GM18505 (cell line): ENCODE measurements around the gene AFTPH.

Experiments
- ATAC-seq: cut with Tn5 transposase; IDR thresholded peaks from one replicate; pipeline ENCODE4 v1.9.1; 2021; ENCODE audit not compliant: unreplicated experiment
- POLR2A ChIP-seq: IDR thresholded peaks from 4 replicates; pipeline ENCODE4 v1.6.1; 2011; ENCODE audit warnings: borderline replicate concordance; ENCODE audit not compliant: insufficient read depth, insufficient read length; ENCODE audit errors: extremely low read depth

Gene AFTPH

GRCh38 chr2:64595397-64596176 lies 71.5 kb downstream of the AFTPH start:
- no peak for ATAC-seq
- no peak for TF ChIP-seq POLR2A

GRCh38 chr2:64598226-64598625 lies 74.1 kb downstream of the AFTPH start:
- ATAC-seq = no peak

GRCh38 chr2:64599469-64599868 lies 75.3 kb downstream of the AFTPH start:
- ATAC-seq = no peak
- TF ChIP-seq POLR2A = no peak

More at GRCh38 chr2:64598226-64598625, 74.1 kb downstream of the AFTPH start:
- TF ChIP-seq POLR2A = no peak

- no peak for ATAC-seq
- TF ChIP-seq POLR2A = no peak
Measured at GRCh38 chr2:64601034-64601754, 77.1 kb downstream of the AFTPH start.

- TF ChIP-seq POLR2A = no peak
- ATAC-seq = no peak
Measured at GRCh38 chr2:64601785-64602391, 77.8 kb downstream of the AFTPH start.

GRCh38 chr2:64602436-64602835 lies 78.3 kb downstream of the AFTPH start:
- ATAC-seq = no peak
- TF ChIP-seq POLR2A = no peak

- TF ChIP-seq POLR2A = no peak
- no peak for ATAC-seq
Measured at GRCh38 chr2:64604155-64604554, 80.0 kb downstream of the AFTPH start.

GRCh38 chr2:64605026-64605471 lies 80.9 kb downstream of the AFTPH start:
- TF ChIP-seq POLR2A = no peak

GRCh38 chr2:64605991-64606478 lies 81.9 kb downstream of the AFTPH start:
- TF ChIP-seq POLR2A = no peak
- ATAC-seq = no peak

More at GRCh38 chr2:64605026-64605471, 80.9 kb downstream of the AFTPH start:
- ATAC-seq = no peak

GRCh38 chr2:64606479-64607363 lies 82.6 kb downstream of the AFTPH start:
- ATAC-seq = peak; percentile 78
- TF ChIP-seq POLR2A = peak; percentile 75

- TF ChIP-seq POLR2A = no peak
- ATAC-seq = no peak
Measured at GRCh38 chr2:64607381-64608304, 83.5 kb downstream of the AFTPH start.

- TF ChIP-seq POLR2A = no peak
- peak; percentile 10 for ATAC-seq
Measured at GRCh38 chr2:64608867-64609226, 84.7 kb downstream of the AFTPH start.
